GM20000 (cell line): ENCODE measurements around the gene PLA2G2D.

Experiments
- DNase-seq: peaks from one replicate; pipeline ENCODE4 v3.0.0; 2012; ENCODE audit warnings: low spot score
- CTCF ChIP-seq: IDR thresholded peaks from 2 replicates; pipeline ENCODE4 v1.5.1; 2012; ENCODE audit warnings: mild to moderate bottlenecking, control low read depth; ENCODE audit errors: extremely low read depth, missing control alignments

Gene PLA2G2D, protein sequence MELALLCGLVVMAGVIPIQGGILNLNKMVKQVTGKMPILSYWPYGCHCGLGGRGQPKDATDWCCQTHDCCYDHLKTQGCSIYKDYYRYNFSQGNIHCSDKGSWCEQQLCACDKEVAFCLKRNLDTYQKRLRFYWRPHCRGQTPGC

GRCh38 chr1:20119347-20119746, at the start of gene PLA2G2D:
PLA2G2D (minus strand) TSS chr1:20119536; CDS start chr1:20119498, 38 bp downstream.
- no peak for DNase-seq

GRCh38 chr1:20168564-20169491, 49.5 kb upstream of the PLA2G2D start:
- DNase-seq, result no peak
- no peak for TF ChIP-seq CTCF

More at GRCh38 chr1:20119347-20119746, at the start of gene PLA2G2D:
- no peak for TF ChIP-seq CTCF

GRCh38 chr1:20167126-20167525, 47.8 kb upstream of the PLA2G2D start:
- no peak for TF ChIP-seq CTCF
- DNase-seq, result no peak

DNA sequence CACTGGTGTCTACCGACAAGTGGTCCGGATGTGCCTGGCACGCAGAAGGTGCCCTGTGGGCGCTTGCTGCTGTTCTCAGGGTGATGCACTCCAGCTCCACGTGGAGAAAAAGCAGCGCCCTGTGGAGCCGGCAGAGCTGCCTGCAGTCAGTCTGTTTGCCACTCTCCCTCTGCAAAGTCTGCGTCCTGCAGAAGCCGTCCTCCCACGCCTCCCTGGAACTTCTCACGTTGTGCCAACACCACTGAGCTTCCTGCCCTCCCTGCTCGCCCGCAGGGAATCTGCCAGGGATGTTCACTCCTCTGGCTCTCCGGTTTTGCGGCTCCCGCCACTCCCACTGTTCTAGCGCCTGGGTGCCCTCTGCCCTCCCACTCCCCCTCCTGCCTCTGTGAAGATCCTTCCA, 46.7 kb upstream of the PLA2G2D start:
- no peak for TF ChIP-seq CTCF
- no peak for DNase-seq

- DNase-seq, result no peak
- no peak for TF ChIP-seq CTCF
Observed at GRCh38 chr1:20165522-20165951, 46.2 kb upstream of the PLA2G2D start.

DNA sequence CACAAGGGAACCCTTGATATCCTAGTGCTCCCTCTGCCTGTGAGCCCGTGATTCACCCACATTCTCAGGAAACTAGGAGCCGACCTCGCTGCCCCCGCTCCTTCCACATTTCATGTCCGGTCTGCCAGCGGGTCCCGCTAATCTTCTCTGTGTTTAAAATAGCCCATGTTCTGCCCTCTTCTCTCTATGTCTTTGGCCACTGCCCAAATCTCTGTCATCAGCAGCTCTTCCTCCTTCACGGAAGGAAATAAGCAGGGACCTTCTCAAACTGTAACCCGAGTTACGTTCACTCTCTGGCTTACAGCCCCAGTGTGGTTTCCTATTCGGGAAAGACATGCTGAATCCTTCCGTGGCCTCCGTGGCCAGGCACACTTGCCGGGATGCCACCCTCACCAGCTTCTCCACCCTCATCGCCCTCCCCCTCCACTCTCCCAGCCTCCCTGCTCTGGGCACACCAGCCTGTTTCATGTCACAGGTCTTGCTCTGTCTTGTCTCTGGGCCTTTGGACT, 45.4 kb upstream of the PLA2G2D start:
- no peak for TF ChIP-seq CTCF
- DNase-seq, result no peak

DNA sequence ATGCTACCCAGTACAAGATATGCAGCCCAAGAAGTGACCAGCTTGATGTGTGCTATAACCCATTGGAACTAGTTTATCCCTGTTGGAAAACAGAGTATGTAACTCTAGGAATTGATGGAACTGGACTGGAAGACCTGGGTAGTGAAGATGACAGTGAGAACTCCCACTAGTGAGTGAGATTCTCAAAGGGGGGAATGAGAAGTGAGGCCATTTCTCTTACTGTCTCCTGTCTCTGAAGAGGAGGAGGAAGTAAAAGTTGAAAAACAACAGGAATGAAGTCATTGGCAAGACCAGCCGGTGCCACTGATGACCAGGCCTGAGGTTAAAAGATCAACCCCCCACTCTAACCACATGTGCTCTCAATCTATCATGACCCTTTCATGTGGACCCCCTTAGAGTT, 40.7 kb upstream of the PLA2G2D start:
- TF ChIP-seq CTCF, result no peak
- DNase-seq, result no peak
